H9 (cell line): ENCODE results near the gene PTPRQ. TPM values are rescaled to one million over a fixed set of nuclear protein-coding genes. Genes with fewer than 3 reads are reported as not detected.

Source experiments
- DNase-seq: peaks from one replicate; pipeline ENCODE4 v3.0.0-alpha.2; 2017
- H2AFZ ChIP-seq: one replicate; pipeline ENCODE4 v1.6.1; 2013; ENCODE audit warnings: mild to moderate bottlenecking, low read length, control low read depth, moderate library complexity
- H2AK5ac ChIP-seq: 2 replicates; pipeline ENCODE4 v1.6.1; 2013; ENCODE audit warnings: low read length, control low read depth, mixed read lengths; ENCODE audit not compliant: insufficient read length
- H2BK120ac ChIP-seq: one replicate; pipeline ENCODE4 v1.6.1; 2013; ENCODE audit warnings: low read depth, mild to moderate bottlenecking, low read length, control low read depth, inconsistent platforms; ENCODE audit not compliant: poor library complexity, severe bottlenecking
- H2BK12ac ChIP-seq: 2 replicates; pipeline ENCODE4 v1.6.1; 2013; ENCODE audit warnings: low read length, control low read depth, mixed read lengths, low read depth; ENCODE audit not compliant: insufficient read length
- H2BK15ac ChIP-seq: 2 replicates; pipeline ENCODE4 v1.6.1; 2013; ENCODE audit warnings: low read depth, low read length, control low read depth
- H2BK20ac ChIP-seq: one replicate; pipeline ENCODE4 v1.6.1; 2013; ENCODE audit warnings: low read depth, mild to moderate bottlenecking, low read length, control low read depth, inconsistent platforms; ENCODE audit not compliant: poor library complexity, severe bottlenecking
- H2BK5ac ChIP-seq: 2 replicates; pipeline ENCODE4 v1.6.1; 2013; ENCODE audit warnings: low read length, control low read depth, mixed read lengths; ENCODE audit not compliant: insufficient read length
- H3K14ac ChIP-seq: 2 replicates; pipeline ENCODE4 v1.6.1; 2013; ENCODE audit warnings: low read length, control low read depth; ENCODE audit not compliant: insufficient read depth
- H3K18ac ChIP-seq: 2 replicates; pipeline ENCODE4 v1.6.1; 2013; ENCODE audit warnings: low read depth, mild to moderate bottlenecking, mixed read lengths, low read length, control low read depth; ENCODE audit not compliant: insufficient read length
- H3K23ac ChIP-seq: 2 replicates; pipeline ENCODE4 v1.6.1; 2013; ENCODE audit warnings: low read length, control low read depth, mixed read lengths, low read depth; ENCODE audit not compliant: insufficient read length
- H3K23me2 ChIP-seq: 2 replicates; pipeline ENCODE4 v1.6.1; 2013; ENCODE audit warnings: low read depth, mild to moderate bottlenecking, mixed read lengths, low read length, control low read depth; ENCODE audit not compliant: insufficient read length, poor library complexity, severe bottlenecking
- H3K27ac ChIP-seq: 2 replicates; pipeline ENCODE4 v1.5.1; 2013; ENCODE audit warnings: low read length, control low read depth, mixed read lengths, low read depth; ENCODE audit not compliant: insufficient read length
- H3K27me3 ChIP-seq: 2 replicates; pipeline ENCODE4 v1.6.1; 2013; ENCODE audit warnings: low read length, control low read depth, inconsistent platforms; ENCODE audit not compliant: insufficient read depth
- H3K4ac ChIP-seq: 2 replicates; pipeline ENCODE4 v1.6.1; 2013; ENCODE audit warnings: low read depth, mild to moderate bottlenecking, control low read depth, inconsistent platforms, low read length, moderate library complexity
- H3K4me1 ChIP-seq: 2 replicates; pipeline ENCODE4 v1.6.1; 2013; ENCODE audit warnings: low read length, control low read depth, inconsistent platforms; ENCODE audit not compliant: insufficient read depth
- H3K4me2 ChIP-seq: 2 replicates; pipeline ENCODE4 v1.6.1; 2013; ENCODE audit warnings: low read length, control low read depth, mixed read lengths; ENCODE audit not compliant: insufficient read length, insufficient read depth
- H3K56ac ChIP-seq: 2 replicates; pipeline ENCODE4 v1.6.1; 2013; ENCODE audit warnings: low read depth, mild to moderate bottlenecking, mixed read lengths, low read length, control low read depth; ENCODE audit not compliant: insufficient read length
- H3K79me1 ChIP-seq: 2 replicates; pipeline ENCODE4 v1.6.1; 2013; ENCODE audit warnings: low read depth, mild to moderate bottlenecking, moderate library complexity, low read length, control low read depth, inconsistent platforms; ENCODE audit not compliant: insufficient read depth, poor library complexity, severe bottlenecking
- H3K79me2 ChIP-seq: 2 replicates; pipeline ENCODE4 v1.6.1; 2013; ENCODE audit warnings: low read length, control low read depth, inconsistent platforms; ENCODE audit not compliant: insufficient read depth
- H3K9ac ChIP-seq: 2 replicates; pipeline ENCODE4 v1.6.1; 2013; ENCODE audit warnings: low read length, control low read depth, mixed read lengths; ENCODE audit not compliant: insufficient read length; ENCODE audit errors: extremely low read depth
- H3K9me3 ChIP-seq: one replicate; pipeline ENCODE4 v1.6.1; 2013; ENCODE audit warnings: low read depth, low read length, inconsistent platforms; ENCODE audit not compliant: control insufficient read depth
- H3T11ph ChIP-seq: one replicate; pipeline ENCODE4 v1.6.1; 2013; ENCODE audit warnings: mild to moderate bottlenecking, low read length, control low read depth, inconsistent platforms
- H4K20me1 ChIP-seq: one replicate; pipeline ENCODE4 v1.6.1; 2013; ENCODE audit not compliant: control insufficient read depth, insufficient read length, insufficient read depth
- H4K5ac ChIP-seq: 2 replicates; pipeline ENCODE4 v1.6.1; 2013; ENCODE audit warnings: low read depth, mild to moderate bottlenecking, mixed read lengths, low read length, control low read depth; ENCODE audit not compliant: insufficient read length
- H4K8ac ChIP-seq: replicated peaks from 2 replicates; pipeline ENCODE4 v1.6.1; 2013; ENCODE audit warnings: low read length, control low read depth, mixed read lengths, low read depth; ENCODE audit not compliant: insufficient read length
- H4K91ac ChIP-seq: 2 replicates; pipeline ENCODE4 v1.6.1; 2013; ENCODE audit warnings: low read depth, mild to moderate bottlenecking, moderate library complexity, mixed read lengths, low read length, control low read depth; ENCODE audit not compliant: insufficient read length
- H3K27ac Mint-ChIP-seq, 3 experiments: 2 replicates in 2 of 3; 3 replicates in 1 of 3; pipeline ENCODE4 v1.8.0; 2020 to 2021; ENCODE audit warnings: mixed read lengths in 3 of 3, mild to moderate bottlenecking in 1 of 3, moderate library complexity in 1 of 3
- H3K27me3 Mint-ChIP-seq: 2 replicates; pipeline ENCODE4 v1.8.0; 2021; ENCODE audit warnings: low read depth, mild to moderate bottlenecking, moderate library complexity, mixed read lengths
- H3K36me3 Mint-ChIP-seq, 3 experiments: 2 replicates in 2 of 3; 3 replicates in 1 of 3; pipeline ENCODE4 v1.8.0; 2020 to 2021; ENCODE audit warnings: low read depth in 3 of 3, mixed read lengths in 3 of 3; ENCODE audit not compliant: insufficient read depth in 1 of 3
- H3K4me1 Mint-ChIP-seq, 2 experiments: 2 replicates each; pipeline ENCODE4 v1.8.0; 2020; ENCODE audit warnings: mixed read lengths in 2 of 2
- H3K4me3 Mint-ChIP-seq, 2 experiments: 2 replicates in 1 of 2; 3 replicates in 1 of 2; pipeline ENCODE4 v1.8.0; 2020 to 2021; ENCODE audit warnings: mild to moderate bottlenecking in 2 of 2, mixed read lengths in 2 of 2, moderate library complexity in 1 of 2
- H3K9me3 Mint-ChIP-seq, 2 experiments: 2 replicates in 1 of 2; 3 replicates in 1 of 2; pipeline ENCODE4 v1.8.0; 2020; ENCODE audit warnings: mild to moderate bottlenecking in 2 of 2, mixed read lengths in 2 of 2, moderate library complexity in 1 of 2
- WGBS: extraction: QIAGEN DNeasy Blood & Tissue Kit; methylation state at CpG from one replicate; pipeline ENCODE4 v1.1.7; 2013; ENCODE audit warnings: missing lambda C conversion rate, low lambda C conversion rate, mixed read lengths; ENCODE audit not compliant: insufficient read length; ENCODE audit errors: extremely low coverage; 5-methylcytosine and 5-hydroxymethylcytosine counted together
- total RNA-seq: library from RNA; stranded (reverse); gene quantifications from 2 replicates; pipeline ENCODE4 v1.2.1, GENCODE V29; 2021
- TF ChIP-seq, protein P1 (sequence below): fragments of 200-600 bp; sonication (generic); conservative IDR thresholded peaks from 3 replicates; pipeline ENCODE4 v1.8.0; 2021; ENCODE audit warnings: antibody characterized with exemption, mild to moderate bottlenecking

PTPRQ gene
- total RNA-seq, 1 experiment from 2014 or later: not detected

GRCh38 chr12:80559766-80560165, 115.7 kb downstream of the PTPRQ start:
- Histone ChIP-seq H3K79me2 (no peaks in the 10 kb centered on the region), H2AK5ac (no peak overlapping the region), H3K27ac (no peak overlapping the region), H3K9ac (no peak overlapping the region), H4K91ac (no peak overlapping the region), H2BK15ac (no peak overlapping the region), H3K4me2 (no peak overlapping the region), H4K5ac (no peak overlapping the region), H3K4ac (no peak overlapping the region), H2BK5ac (no peak overlapping the region), H2BK120ac (no peak overlapping the region), H4K8ac (no peak overlapping the region), H2BK20ac (no peak overlapping the region), H3K14ac (no peak overlapping the region), H2AFZ (no peak overlapping the region), H3K23ac (no peak overlapping the region), H3K18ac (no peak overlapping the region), H3K79me1 (no peaks in the 10 kb centered on the region), H3K9me3 (no peaks in the 10 kb centered on the region), H3K23me2 (no peaks in the 10 kb centered on the region), H3K56ac (no peak overlapping the region), H3T11ph (no peak overlapping the region), H4K20me1 (no peaks in the 10 kb centered on the region), H3K4me1 (no peaks in the 10 kb centered on the region), H2BK12ac (no peak overlapping the region), H3K27me3 (no peaks in the 10 kb centered on the region)
- Mint-ChIP-seq H3K36me3 (no peaks in the 10 kb centered on the region), H3K9me3 (no peaks in the 10 kb centered on the region), H3K4me3 (no peak overlapping the region), H3K27ac (no peak overlapping the region; a peak in 1 of 7 replicates), H3K4me1 (no peaks in the 10 kb centered on the region), H3K27me3 (no peaks in the 10 kb centered on the region)
- TF ChIP-seq, protein P1, sequence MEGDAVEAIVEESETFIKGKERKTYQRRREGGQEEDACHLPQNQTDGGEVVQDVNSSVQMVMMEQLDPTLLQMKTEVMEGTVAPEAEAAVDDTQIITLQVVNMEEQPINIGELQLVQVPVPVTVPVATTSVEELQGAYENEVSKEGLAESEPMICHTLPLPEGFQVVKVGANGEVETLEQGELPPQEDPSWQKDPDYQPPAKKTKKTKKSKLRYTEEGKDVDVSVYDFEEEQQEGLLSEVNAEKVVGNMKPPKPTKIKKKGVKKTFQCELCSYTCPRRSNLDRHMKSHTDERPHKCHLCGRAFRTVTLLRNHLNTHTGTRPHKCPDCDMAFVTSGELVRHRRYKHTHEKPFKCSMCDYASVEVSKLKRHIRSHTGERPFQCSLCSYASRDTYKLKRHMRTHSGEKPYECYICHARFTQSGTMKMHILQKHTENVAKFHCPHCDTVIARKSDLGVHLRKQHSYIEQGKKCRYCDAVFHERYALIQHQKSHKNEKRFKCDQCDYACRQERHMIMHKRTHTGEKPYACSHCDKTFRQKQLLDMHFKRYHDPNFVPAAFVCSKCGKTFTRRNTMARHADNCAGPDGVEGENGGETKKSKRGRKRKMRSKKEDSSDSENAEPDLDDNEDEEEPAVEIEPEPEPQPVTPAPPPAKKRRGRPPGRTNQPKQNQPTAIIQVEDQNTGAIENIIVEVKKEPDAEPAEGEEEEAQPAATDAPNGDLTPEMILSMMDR: no peak
- no peak for DNase-seq
- no CpG with 5 or more reads among the region's 1 CpG for WGBS
